GM19395 (cell line): Measurements from ENCODE around the gene CBLN3.

Experiments
- ATAC-seq: cut with Tn5 transposase; IDR thresholded peaks from one replicate; pipeline ENCODE4 v1.9.1; 2021; ENCODE audit warnings: mild to moderate bottlenecking, moderate library complexity; ENCODE audit not compliant: unreplicated experiment

CBLN3 gene

GRCh38 chr14:24385524-24385923, 43.9 kb downstream of the CBLN3 start:
- ATAC-seq: no peak

GRCh38 chr14:24384169-24384568, 45.3 kb downstream of the CBLN3 start:
- no peak for ATAC-seq

GRCh38 chr14:24382064-24382371, 47.5 kb downstream of the CBLN3 start:
- ATAC-seq: no peak

- no peak for ATAC-seq
Observed at GRCh38 chr14:24381363-24382063, 48.0 kb downstream of the CBLN3 start.

- ATAC-seq: no peak
Observed at GRCh38 chr14:24379907-24380730, 49.3 kb downstream of the CBLN3 start.

GRCh38 chr14:24378981-24379906, 50.2 kb downstream of the CBLN3 start:
- no peak for ATAC-seq

GRCh38 chr14:24378327-24378726, 51.1 kb downstream of the CBLN3 start:
- no peak for ATAC-seq

GRCh38 chr14:24377657-24378056, 51.8 kb downstream of the CBLN3 start:
- no peak for ATAC-seq

GRCh38 chr14:24377126-24377525, 52.3 kb downstream of the CBLN3 start:
- ATAC-seq: no peak
